GM12875 (cell line): ENCODE measurements around the gene PCCA.
"Not testable (repeated sequence)": the region's sequence is repeated elsewhere in the genome, so short reads cannot be mapped to it uniquely, and the experiment has no call there.

ENCODE experiments used
- H3K4me3 ChIP-seq: one replicate; pipeline ENCODE4 v1.5.1; 2011; ENCODE audit warnings: low read depth, low read length, control low read depth
- TF ChIP-seq, protein P1 (sequence below): IDR thresholded peaks from 2 replicates; pipeline ENCODE4 v1.5.1; 2011; ENCODE audit warnings: low read depth, mild to moderate bottlenecking, control low read depth, inconsistent platforms, low read length, moderate library complexity, borderline replicate concordance; ENCODE audit not compliant: insufficient read depth

The PCCA gene

DNA sequence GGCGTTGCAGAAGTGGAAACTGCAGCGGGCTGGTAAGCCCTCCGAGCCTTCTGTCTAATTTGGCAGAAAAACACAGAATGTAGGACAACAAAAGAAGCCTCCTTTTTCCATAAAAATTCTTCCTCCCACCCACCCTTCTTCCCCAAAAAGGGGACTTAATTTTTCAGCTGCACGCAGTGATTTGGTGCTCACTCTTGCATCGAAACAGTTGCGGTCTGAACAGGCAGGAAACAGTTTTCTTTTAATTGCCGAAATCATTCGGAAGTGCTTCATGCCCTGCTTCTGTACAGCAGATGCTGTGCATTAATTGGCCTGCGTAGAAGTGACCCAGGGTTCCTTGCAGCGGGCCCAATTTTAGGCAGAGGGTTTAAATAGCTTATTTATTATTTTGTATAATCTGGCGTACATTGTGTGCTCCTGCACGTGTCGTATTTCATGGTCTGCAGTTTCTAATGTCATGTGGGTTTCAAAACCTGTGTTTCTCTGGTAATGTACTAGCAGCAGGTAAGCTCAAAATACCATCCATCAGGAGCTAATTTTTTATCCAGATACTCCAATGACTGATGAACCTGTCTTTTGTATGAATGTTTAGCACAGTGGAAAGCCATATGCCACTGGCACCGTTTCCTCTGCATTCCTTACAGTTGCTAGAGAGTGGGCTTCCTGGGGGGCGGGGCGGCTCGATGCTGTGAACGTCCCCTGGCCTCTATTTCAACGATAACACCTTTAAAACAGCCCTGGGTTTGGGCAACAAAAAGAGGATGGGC lies 433.1 kb downstream of the PCCA start:
- no peak overlapping the region for H3K4me3 ChIP-seq
- TF ChIP-seq, protein P1, sequence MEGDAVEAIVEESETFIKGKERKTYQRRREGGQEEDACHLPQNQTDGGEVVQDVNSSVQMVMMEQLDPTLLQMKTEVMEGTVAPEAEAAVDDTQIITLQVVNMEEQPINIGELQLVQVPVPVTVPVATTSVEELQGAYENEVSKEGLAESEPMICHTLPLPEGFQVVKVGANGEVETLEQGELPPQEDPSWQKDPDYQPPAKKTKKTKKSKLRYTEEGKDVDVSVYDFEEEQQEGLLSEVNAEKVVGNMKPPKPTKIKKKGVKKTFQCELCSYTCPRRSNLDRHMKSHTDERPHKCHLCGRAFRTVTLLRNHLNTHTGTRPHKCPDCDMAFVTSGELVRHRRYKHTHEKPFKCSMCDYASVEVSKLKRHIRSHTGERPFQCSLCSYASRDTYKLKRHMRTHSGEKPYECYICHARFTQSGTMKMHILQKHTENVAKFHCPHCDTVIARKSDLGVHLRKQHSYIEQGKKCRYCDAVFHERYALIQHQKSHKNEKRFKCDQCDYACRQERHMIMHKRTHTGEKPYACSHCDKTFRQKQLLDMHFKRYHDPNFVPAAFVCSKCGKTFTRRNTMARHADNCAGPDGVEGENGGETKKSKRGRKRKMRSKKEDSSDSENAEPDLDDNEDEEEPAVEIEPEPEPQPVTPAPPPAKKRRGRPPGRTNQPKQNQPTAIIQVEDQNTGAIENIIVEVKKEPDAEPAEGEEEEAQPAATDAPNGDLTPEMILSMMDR = no peak

DNA sequence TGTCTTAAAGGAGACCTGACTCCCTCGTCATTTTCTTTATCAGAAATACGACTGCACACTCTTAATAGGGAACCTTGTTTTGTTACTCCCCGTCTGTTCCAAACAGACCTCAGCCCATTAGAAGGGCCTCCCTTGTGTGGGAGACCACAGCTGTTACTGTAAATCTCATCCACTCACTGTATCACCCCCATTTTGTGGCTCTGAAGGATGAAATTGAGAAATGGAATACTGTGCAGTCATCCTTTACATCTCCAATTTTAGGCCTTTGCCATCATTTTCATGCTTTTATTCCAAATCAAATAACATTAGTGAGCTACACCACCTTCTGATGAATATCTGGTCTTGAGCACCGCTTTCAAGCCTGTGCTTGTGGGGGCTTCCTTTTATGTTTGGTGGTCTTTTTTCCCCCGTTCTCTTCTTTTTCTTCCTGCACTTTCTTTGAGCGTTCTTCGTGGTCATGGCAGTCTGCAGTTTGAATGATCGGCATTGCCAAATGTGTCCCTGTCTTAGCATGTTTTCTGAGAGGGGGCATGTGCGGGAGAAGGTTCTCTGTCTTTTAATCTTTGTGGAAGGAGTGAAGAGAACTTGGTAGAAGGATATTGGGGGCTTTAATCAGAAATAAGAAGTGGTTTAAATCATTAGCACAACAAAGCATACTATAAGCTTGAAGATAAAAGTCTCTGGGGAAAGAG lies 433.9 kb downstream of the PCCA start:
- TF ChIP-seq, protein P1 = no peak
- no peak overlapping the region for H3K4me3 ChIP-seq

DNA sequence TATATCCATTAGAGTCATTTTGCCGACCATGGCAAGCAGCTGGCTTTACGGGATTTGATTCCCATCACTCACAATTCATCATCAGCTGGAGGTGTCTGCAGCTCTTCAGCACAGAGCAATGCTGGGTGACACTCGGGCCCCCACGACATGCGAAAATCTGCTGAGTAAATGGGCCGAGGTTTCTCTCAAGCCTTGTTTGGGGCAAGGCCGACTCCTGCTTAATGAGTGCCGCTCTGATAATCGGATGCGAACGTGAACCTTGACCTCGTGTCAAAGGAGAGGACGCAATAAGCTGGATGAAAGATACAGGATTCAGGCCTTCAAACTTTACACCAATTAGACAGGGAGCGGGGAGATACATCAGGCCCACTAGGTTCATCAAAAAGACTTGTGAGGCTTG lies 434.5 kb downstream of the PCCA start:
- TF ChIP-seq, protein P1 = no peak
- no peak overlapping the region for H3K4me3 ChIP-seq

DNA sequence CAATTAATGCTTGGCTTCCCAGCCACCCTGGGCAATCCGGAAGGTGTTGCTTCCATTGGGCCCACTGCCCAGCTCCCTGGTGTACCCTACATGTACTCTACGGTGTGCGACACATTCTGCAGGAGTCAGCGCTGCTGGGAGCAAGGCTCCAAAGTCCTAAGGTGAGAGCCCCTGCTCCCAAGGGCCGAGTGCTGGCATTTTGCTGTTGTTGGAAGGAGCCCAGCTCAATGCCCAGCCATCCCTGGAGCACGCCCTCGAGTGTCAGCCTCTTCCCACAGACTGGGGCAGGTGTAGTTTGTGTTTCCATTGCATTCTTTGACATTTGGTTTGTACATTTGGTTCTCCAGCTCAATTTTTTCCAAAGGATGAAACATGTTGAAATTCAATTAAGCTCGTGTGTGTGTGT lies 435.1 kb downstream of the PCCA start:
- TF ChIP-seq, protein P1 = no peak
- H3K4me3 ChIP-seq = no peak overlapping the region

DNA sequence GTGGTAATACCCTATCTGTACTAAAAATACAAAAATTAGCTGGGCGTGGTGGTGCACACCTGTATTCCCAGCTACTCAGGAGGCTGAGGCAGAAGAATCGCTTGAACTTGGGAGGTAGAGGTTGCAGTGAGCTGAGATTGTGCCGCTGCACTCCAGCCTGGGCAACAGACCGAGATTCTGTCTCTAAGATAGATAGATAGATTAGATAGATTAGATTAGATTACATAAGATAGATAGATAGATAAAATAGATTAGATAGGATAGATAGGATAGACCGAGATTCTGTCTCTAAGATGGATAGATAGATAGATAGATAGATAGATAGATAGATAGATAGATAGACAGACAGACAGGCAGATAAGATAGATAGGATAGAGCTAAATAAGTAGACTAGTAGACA lies 435.8 kb downstream of the PCCA start:
- H3K4me3 ChIP-seq = not testable (repeated sequence)

DNA sequence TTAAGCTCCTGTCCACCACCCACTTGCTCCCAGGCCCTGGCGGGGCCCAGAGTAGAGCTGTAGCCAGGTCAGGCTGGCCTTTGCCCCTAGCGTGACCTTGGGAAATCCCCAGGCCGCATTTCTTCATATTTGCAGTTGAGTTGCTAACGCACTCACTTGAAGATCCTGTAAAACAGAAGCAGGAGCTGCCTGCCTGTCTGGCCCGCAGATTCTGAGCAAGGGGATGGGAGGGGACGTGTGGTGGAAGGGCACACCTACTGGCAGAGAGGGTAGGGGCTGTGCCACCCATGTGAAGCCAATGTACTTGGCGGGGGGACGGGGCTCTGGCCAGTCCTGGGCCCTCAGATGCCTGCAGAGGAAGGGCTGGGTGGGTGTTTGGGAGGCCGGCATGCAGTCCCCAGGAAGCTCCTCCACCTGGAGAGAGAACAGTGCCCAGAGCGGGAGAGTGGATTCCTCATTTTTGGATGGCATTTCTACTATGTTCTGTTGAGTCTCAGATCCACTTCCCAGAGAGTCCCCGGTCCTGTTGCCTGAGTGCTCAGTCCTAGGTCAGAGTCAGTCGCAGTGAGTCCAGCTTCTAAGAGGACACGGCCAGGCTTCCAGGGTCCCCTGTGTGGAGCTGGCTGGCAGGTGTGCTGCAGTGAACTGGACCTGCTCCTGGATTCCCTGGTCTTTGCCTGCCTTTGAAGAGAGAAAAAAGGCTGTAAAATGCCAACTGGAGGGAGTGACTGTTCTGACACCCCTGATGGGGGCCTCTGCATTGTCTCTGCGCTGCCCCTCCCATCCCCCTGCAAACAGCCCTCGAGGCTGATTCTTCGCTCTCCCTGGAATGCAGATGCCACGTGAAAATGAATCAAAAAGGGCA lies 436.8 kb downstream of the PCCA start:
- no peak overlapping the region for H3K4me3 ChIP-seq
- TF ChIP-seq, protein P1 = no peak

DNA sequence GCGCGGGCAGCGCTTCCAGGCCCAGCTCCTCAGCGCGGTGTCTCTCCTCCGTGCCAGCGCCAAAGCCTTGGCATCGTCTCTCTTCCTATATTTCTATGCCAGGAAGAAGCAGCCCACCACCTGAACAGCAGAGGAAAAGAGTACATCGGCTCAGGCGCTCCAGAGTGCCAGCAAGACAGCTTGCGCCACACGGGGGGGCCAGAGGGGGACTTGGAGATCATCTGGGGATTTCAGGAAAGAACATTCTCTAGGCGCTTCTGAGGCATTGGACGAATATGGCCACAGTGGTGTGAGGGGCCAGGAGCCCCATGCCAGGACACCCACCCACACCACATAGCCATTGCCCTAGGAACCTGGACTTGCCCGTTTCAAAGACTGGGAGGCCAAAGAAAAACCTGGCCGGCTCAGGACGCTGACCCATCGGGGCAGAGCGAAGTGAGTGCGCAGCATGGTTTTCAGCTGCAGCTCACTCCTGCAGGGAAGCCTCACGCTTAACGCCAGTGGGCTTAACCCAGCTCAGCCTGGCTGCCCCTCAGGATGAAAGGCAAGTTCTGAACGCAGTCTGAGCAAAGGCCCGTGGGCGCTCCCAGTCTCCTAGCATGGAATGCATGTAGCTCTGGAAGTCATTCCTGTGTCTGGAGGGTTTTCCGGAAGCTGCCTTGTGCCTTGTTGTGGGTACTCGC lies 437.6 kb downstream of the PCCA start:
- H3K4me3 ChIP-seq = no peak overlapping the region
- TF ChIP-seq, protein P1 = no peak
